Eye (tissue), 1 donor: ENCODE measurements around the gene DCAF6.

Source experiments
- DNase-seq: peaks from one replicate; pipeline ENCODE4 v3.0.0-alpha.2; 2015

DCAF6 gene

GRCh38 chr1:168088511-168089325 lies 152.2 kb downstream of the DCAF6 start:
- DNase-seq, result no peak

DNA sequence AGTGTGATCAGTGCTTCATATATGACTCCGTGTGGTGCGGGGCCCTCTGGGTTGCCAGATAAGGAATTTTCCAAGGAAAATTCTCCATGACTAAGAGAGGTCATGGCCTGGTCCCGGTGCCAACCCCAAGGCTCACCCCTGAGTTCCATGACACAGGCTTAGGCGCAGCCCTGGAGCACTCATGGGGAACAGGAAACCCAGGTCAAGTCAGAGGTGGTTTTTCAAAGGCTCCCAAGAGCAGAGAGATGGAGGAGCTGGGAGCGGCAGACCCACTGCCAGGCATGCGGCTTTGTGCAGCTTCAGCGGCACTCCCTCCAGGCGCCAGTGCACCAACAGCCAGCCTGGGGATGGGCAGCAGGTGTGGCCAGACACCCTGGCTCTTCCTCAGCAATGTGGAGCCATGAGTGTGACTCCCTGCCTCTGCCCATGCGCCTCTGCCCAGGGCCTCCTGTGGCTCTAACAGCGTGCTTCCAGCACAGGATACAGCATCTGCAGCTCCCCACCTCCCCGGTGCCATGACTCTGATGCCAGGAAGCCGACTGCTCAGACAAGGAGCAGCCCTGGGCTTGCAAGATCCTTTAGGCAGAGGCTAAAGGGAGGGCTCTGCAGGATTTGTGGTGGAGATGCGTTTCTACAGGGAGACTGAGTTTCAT lies 153.0 kb downstream of the DCAF6 start:
- no peak for DNase-seq

- no peak for DNase-seq
Observed at GRCh38 chr1:168089979-168090337, 153.5 kb downstream of the DCAF6 start.

DNA sequence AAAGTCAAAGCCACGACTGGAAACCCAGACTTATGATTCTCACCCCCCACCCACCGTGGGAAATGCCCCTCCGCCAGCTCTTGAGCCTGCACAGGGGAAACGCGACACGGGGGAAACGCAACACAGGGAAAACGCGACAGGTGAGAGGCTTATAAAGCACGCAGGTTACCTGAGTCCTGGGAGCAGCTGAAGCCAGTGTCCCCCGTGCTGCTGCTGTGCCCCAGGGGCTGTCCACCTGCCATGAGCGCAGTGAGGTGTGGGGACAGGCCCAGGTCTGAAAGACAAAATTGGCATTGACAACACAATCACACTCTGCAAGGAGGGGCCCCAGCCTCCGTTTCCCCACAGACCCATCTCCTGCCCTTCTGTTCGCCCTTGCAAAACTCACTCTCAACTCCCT lies 153.9 kb downstream of the DCAF6 start:
- DNase-seq, result no peak

DNA sequence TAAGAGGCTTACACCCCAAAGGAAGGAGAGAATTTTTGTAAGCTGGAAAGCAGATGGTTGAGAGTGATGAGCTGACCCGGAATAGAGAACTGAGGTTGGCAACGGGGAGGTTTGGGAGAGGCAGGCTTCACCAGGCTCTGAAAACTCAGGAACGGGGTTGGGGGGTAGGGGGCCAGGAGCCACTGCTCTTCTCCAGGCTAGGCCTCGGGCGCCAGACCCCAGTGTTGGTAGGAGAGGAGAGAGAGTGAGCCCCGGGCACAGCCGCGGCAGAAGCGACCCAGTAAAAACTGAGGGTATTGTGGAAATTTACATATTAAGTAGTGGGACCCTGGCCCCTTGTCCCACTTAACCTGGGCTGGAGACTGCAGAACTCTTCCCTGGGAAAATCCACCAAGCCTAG lies 154.6 kb downstream of the DCAF6 start:
- DNase-seq, result no peak

DNA sequence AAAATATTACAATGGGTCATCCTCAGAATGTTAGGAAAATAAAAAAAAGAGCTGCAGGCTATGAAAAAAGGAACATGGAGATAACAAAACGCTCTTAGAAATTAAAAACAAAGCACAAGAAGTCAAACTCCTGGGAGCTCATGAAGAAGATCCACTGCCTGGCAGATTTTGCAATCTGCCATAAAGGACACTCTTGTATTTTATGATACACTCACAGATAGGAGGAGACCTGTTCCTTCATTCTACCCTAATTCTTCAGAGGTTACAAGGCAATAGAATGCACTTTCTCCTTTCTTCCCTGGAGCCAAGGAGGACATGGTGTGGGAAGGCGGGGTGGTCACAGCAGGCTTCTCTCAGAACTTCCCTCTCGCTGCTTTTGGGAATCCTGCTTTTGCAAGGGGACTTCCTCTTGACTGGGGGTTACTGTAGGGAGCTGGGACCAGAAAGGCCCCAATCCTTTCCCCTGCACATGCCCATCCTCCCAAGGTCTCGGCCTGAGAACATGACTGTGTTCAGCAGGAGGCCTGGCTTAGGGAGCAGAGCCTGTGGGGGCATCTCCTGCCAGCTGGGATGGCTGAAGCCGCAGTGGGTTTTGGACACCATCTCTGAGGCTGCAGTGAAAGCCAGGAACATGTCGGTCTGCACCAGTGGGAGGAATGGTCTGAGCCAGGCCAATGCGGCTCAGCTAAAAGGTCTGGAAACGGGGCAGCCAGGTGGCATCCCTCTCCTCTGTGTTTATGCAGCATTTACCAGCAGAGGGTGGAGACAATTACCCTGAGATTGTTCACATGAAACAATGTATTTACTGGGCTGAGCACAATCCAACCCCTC lies 155.5 kb downstream of the DCAF6 start:
- no peak for DNase-seq

DNA sequence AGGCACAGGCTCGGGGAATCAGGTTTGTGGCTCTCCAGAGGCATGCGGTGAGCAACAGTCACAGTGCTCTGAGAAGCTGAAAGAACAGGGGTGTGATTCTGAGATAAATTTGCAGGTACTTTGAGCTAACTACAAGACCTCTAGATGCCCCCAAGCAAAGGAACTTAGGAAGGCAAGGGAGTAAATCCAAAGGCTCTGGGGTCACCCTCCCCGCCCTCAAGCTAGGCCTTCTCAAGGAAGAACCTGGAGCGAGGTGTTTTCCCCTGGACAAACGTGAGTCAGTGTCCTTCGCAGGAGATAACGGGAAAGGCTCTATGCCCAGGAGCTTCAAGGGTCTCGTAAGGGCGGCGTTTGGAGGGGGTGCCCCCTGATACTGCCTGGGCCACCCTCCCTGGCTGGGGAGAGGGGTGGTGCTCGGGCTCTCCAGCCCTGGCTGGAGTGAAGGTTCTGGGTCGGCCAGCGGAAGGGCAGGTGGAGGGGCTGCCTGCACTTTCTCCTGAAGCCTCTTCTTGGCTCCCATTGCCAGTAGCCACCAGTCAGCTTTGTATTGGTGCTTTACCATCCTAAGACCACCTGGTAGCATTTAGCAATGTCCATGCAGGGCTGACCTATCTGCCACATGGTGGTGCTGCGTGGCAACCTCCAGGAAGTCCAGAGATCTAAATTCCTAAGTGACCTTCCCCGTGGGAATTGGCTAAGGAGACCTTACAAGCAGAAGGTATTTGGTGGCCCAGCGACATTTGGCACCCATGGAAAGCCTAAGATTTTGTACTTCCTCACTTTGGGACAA lies 156.3 kb downstream of the DCAF6 start:
- no peak for DNase-seq

DNA sequence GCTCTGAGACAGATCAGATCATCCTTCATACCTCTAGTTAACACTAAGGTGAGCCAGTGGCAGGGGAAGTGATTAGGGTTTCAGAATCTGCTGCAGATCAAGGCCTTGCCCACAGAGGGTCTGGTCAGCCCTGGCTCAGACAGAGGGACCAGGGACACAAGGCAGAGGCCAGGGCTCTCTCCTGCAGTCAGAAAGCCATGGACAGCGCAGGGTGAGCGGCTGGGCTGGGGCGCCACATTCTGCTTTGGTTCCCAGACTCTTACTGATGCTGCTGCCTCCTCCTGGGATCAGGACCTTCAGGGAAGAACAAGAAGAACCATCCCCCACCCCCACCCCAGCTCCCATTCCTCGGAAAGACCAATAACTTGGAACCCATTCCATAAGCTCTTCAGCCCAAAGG lies 157.1 kb downstream of the DCAF6 start:
- no peak for DNase-seq

DNA sequence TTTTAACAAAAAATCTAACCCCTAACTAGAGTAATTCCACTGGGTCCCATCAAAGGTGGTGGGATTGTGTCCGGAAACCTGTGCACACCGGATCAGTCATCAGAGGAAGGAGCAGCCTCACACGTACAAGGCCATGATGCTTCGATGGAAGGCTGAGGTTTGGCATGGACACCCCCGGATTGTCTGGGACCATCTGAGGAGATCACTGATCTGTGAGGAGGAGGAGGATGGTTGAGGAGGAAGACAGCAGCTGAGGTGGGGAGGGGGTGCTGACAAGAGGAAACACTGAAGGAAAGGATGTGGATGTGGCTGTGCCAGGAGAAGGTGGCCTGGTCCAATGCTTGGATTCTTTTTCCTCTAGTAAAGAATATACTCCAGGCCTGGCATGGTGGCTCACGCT lies 159.0 kb downstream of the DCAF6 start:
- DNase-seq, result no peak

DNA sequence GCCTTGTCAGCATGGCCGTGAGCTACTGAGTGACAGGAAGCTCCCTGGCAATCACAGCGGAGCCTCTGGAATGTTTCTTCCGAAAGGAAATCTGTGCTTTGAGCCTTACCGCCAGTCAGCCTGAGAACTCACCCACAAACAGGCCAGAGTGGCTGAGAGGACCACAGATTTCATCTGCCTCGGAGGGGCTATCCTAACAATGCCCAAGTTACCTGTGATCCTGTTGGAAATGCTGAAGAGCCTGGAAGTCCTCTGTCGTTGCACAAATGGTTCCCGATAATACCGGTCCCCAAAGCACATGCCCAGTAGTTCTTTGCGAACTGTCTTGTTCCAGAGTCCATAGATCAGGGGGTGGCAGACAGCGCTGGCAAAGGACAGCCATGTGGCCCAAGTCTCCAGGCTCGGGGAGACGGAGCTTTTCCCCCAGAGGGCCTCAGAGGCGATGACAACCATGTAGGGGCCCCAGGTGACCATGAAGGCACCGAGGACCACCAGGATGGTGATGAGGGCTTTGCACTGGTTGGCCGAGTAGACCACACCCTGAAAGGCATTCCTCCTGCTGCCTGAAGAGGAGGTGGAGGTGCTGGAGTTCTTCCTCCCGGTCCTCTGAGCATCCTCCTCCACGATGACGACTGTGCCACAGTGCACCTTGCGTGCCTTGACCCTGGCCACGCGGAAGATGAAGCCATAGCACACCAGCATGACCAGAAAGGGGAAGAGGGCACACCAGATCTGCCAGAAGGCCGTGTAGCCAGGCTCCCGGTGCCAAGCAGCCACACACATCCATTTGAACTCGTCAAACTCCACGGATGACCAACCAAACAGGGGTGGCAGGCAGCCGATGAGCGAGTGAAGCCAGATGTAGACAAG lies 160.0 kb downstream of the DCAF6 start:
- DNase-seq, result no peak

- no peak for DNase-seq
Observed at GRCh38 chr1:168097921-168098528, 161.5 kb downstream of the DCAF6 start.

GRCh38 chr1:168098534-168099320 lies 162.2 kb downstream of the DCAF6 start:
- no peak for DNase-seq

- DNase-seq, result no peak
Observed at GRCh38 chr1:168099337-168099801, 162.9 kb downstream of the DCAF6 start.

GRCh38 chr1:168100315-168101002 lies 164.0 kb downstream of the DCAF6 start:
- DNase-seq, result no peak

DNA sequence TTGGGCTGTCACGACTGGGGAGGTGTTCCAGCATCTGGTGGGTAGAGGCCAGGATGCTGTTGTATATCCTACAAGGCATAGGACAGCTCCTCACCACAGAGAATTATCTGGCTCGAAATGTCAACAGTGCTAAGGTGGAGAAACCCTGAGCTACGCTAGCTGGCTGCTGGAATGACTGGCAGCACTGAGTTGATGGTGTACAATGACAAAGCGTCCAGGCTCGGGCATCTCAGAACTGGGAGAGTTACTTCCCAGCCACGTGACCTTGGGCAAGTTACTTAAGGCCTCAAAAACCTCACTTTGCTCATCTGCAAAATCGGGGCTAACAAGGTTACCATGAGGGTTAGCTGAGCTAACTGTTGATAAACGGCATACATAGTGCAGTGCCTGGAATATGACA lies 164.9 kb downstream of the DCAF6 start:
- DNase-seq, result no peak

DNA sequence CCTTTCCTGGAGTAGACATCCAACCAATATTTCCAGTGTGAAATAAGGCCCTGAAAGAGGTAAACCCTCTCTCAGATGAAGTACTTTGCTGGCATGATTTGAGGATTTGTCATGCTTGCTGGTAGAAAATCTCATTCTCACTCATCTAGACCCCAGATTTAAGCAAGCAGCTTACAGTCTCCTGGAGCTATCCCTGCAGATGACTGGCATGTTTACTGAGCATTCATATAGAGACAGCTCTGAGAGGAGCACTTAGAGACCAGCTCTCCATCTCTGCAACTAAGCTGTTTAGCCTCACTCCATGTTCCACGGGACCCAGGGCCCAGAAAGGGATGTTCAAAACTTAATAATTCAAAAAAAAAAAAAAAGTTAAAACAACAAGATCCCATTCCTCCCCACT lies 166.0 kb downstream of the DCAF6 start:
- no peak for DNase-seq

GRCh38 chr1:168104535-168104934 lies 168.1 kb downstream of the DCAF6 start:
- DNase-seq, result no peak

DNA sequence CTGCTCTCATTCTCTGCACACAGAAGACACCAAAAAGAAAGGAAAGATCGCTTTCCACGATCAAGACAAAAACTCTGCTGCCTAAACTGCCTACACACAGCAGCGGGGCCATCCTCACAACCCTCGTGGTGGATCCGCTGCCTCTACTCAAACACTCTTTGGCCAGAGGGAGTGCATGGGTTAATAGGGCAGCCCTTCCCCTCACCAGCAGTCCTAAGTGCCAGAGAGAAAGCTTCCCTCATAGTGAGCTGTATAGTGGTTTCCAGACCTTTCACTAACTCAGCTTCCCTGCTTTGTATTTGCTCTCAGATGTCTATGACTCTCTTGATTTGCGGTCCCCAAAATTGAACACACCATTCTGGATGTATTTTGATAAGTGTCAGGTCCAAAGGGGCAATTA lies 169.4 kb downstream of the DCAF6 start:
- DNase-seq, result no peak

- peak; percentile 39 for DNase-seq
Observed at GRCh38 chr1:168106274-168106673, 169.8 kb downstream of the DCAF6 start.
